ENCODE measurements around the gene SF1. TPM values are rescaled to one million over a fixed set of nuclear protein-coding genes. Genes with fewer than 3 reads are reported as not detected.

SF1 gene
- total RNA-seq, 1 experiment from 2014 or later: 360 TPM

- intact Hi-C loops (cut with micrococcal nuclease; ENCODE audit: unreplicated experiment) (no loop called here), in situ Hi-C loops (cut with HindIII; ENCODE audit: low pct_unique_long_range_greater_than_20kb, low sequenced_read_pairs) (no loop called here)
- peak overlapping the region; percentile 75 to 86 for H3K4me3 ChIP-seq (ENCODE audit: low read depth in 2 of 2, low read length in 2 of 2)
- peak overlapping the region; percentile 74 for H3K27ac ChIP-seq (ENCODE audit: low read length)
- no peaks in the 10 kb centered on the region; the same call in 1 of the 2 replicates for H3K36me3 ChIP-seq (ENCODE audit: control insufficient read depth, insufficient read depth, low read length)
- BruUV-seq (replicated peaks): TSS peak; percentile 94
- H3K4me1 ChIP-seq (ENCODE audit: control insufficient read depth, insufficient read depth, low read length): peaks cover 18% of the 10 kb centered on the region
- TF ChIP-seq REST (IDR thresholded peaks at IDR 0.05; ENCODE audit: insufficient read depth in 1 of 2, low read depth in 2 of 2, low read length in 1 of 2) (no peak), SIN3A (IDR thresholded peaks at IDR 0.05; ENCODE audit: borderline replicate concordance, insufficient read depth, low read depth, low read length) (no peak), TCF7L2 (IDR thresholded peaks at IDR 0.05; ENCODE audit: low read depth, low read length) (0 out of 2 replicates have a peak, but pooled peaks have one; percentile 17), CTCF (IDR thresholded peaks at IDR 0.05) (no peak)
- DNase-seq (ENCODE audit: low read depth, low spot score) (no peak), ATAC-seq (peak; percentile 59)
- no peaks in the 10 kb centered on the region for H3K9me3 ChIP-seq (ENCODE audit: control insufficient read depth, insufficient read depth, low read depth, low read length)
- ChIA-PET POLR2A (interaction anchor here (0.8 kb wide), 1 partner anchor 31 kb away, joined by 3 read pairs; no protein-coding TSS in a partner anchor), CTCF (interaction anchor here (0.7 kb wide), 1 partner anchor 74 kb away, joined by 5 read pairs; the partner anchor contains the start of gene EHD1)
- H3K27me3 ChIP-seq (ENCODE audit: control insufficient read depth, insufficient read depth, low read length): no peaks in the 10 kb centered on the region
Observed at GRCh38 chr11:64803846-64804345, 25.6 kb upstream of the SF1 start.

GRCh38 chr11:64803158-64803845, 25.0 kb upstream of the SF1 start, which contains the start of gene MAP4K2:
Gene MAP4K2 (minus strand): TSS chr11:64803214. CDS start chr11:64803149, 65 bp downstream.
- ATAC-seq (peak; percentile 92), DNase-seq (ENCODE audit: low read depth, low spot score) (peak; percentile 70)
- BruUV-seq (replicated peaks): no TSS peak
- ChIA-PET POLR2A (interaction anchor here (0.8 kb wide), 1 partner anchor 31 kb away, joined by 3 read pairs; no protein-coding TSS in a partner anchor), CTCF (interaction anchor here (0.7 kb wide), 1 partner anchor 75 kb away, joined by 5 read pairs; the partner anchor contains the start of gene EHD1)
- peak within 1 kb of the TSS; percentile 75 to 86 for H3K4me3 ChIP-seq (ENCODE audit: low read depth in 2 of 2, low read length in 2 of 2)
- intact Hi-C loops (cut with micrococcal nuclease; ENCODE audit: unreplicated experiment) (no loop called here), in situ Hi-C loops (cut with HindIII; ENCODE audit: low pct_unique_long_range_greater_than_20kb, low sequenced_read_pairs) (no loop called here)
- no peaks in the 10 kb centered on the region for H3K9me3 ChIP-seq (ENCODE audit: control insufficient read depth, insufficient read depth, low read depth, low read length)
- peaks cover 18% of the 10 kb centered on the region for H3K4me1 ChIP-seq (ENCODE audit: control insufficient read depth, insufficient read depth, low read length)
- peak within 1 kb of the TSS; percentile 81 for H3K27ac ChIP-seq (ENCODE audit: low read length)
- TF ChIP-seq SIN3A (IDR thresholded peaks at IDR 0.05; ENCODE audit: borderline replicate concordance, insufficient read depth, low read depth, low read length): 0 out of 2 replicates have a peak, but pooled peaks have one; percentile 11
- no peak for TF ChIP-seq REST (IDR thresholded peaks at IDR 0.05; ENCODE audit: insufficient read depth in 1 of 2, low read depth in 2 of 2, low read length in 1 of 2)
- TF ChIP-seq CTCF (IDR thresholded peaks at IDR 0.05): no peak; the same call in 1 of the 2 replicates
- peak; percentile 66; the same call in 1 of the 2 replicates for TF ChIP-seq TCF7L2 (IDR thresholded peaks at IDR 0.05; ENCODE audit: low read depth, low read length)
- TF ChIP-seq POLR2AphosphoS5 (IDR thresholded peaks at IDR 0.05; ENCODE audit: low read depth, low read length): peak; percentile 68
- H3K36me3 ChIP-seq (ENCODE audit: control insufficient read depth, insufficient read depth, low read length): no peaks in the 10 kb centered on the region; the same call in 1 of the 2 replicates
- H3K27me3 ChIP-seq (ENCODE audit: control insufficient read depth, insufficient read depth, low read length): no peaks in the 10 kb centered on the region
